GM12891 (cell line): ENCODE measurements around the gene IFNW1.

Experiments
- POLR2A ChIP-seq: IDR thresholded peaks from 2 replicates; pipeline ENCODE4 v1.6.1; 2011; ENCODE audit warnings: low read depth, low read length, control low read depth
- POLR2AphosphoS5 ChIP-seq: IDR thresholded peaks from 2 replicates; pipeline ENCODE4 v1.6.1; 2011; ENCODE audit warnings: low read depth, low read length, control low read depth
- SPI1 ChIP-seq: IDR thresholded peaks from 2 replicates; pipeline ENCODE4 v1.6.1; 2011; ENCODE audit warnings: low read depth, low read length, control low read depth
- TAF1 ChIP-seq: IDR thresholded peaks from 2 replicates; pipeline ENCODE4 v1.6.1; 2011; ENCODE audit warnings: low read depth, low read length, control low read depth

DNA sequence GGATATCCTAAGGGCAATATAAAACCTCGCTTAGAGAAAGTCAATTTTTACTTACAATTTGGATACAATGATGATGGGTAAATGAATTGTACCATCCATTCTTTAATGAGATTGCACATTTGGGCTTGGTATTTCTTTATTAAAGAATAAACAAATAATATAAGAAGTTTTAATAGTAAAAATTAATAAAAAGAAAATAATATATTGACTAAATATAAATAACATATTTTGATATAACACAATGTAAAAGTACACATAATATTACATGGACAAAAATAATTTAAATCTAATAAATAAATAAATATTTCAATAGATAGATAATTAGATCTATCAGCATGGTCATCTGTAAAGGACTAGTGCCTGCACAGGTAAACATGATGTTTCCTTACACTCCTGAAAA is 23.9 kb upstream of the IFNW1 start:
- TF ChIP-seq POLR2A (no peak), POLR2AphosphoS5 (no peak), TAF1 (no peak), SPI1 (no peak)
